Gastroesophageal sphincter (tissue), 3 donors: Measurements from ENCODE around the gene EFTUD2.

ENCODE experiments used
- POLR2A ChIP-seq, 2 donors: fragments of 450-650 bp; IDR thresholded peaks; one replicate each; pipeline ENCODE4 v1.6.1; 2017; ENCODE audit warnings: antibody characterized with exemption in 2 of 2, mild to moderate bottlenecking in 2 of 2, moderate library complexity in 1 of 2
- TF ChIP-seq, protein P1 (sequence below), 4 experiments: fragments of 200-600 bp in 2 of 4; fragments of 450-650 bp in 2 of 4; sonication (generic) in 1 of 4; IDR thresholded peaks; one replicate each; pipeline ENCODE4 v1.5.1; 2017 to 2019; ENCODE audit warnings: antibody characterized with exemption in 4 of 4, mild to moderate bottlenecking in 2 of 4, moderate library complexity in 2 of 4

DNA sequence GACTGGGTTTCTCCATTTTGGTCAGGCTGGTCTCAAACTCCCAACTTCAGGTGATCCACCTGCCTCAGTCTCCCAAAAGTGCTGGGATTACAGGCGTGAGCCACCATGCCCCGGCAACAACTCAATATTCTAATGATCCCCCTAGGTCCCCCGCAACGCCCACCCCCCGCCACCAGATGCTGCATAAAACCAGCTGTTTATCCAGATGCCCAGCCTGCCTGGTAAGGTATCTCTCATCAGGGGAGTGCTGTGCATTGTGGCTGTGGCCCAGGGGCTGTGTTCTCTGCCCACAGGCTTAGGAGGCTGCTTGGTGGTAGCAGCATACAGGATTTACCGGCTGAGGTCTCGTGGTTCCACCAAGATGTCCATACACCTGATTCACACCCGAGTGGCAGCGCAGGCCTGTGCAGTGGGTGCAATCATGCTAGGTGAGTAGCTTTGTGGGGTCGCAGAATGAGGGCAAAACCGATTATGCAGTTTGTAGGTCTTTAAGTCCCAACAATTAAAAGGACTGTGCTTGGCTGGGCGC lies 50.2 kb downstream of the EFTUD2 start:
- TF ChIP-seq, protein P1, sequence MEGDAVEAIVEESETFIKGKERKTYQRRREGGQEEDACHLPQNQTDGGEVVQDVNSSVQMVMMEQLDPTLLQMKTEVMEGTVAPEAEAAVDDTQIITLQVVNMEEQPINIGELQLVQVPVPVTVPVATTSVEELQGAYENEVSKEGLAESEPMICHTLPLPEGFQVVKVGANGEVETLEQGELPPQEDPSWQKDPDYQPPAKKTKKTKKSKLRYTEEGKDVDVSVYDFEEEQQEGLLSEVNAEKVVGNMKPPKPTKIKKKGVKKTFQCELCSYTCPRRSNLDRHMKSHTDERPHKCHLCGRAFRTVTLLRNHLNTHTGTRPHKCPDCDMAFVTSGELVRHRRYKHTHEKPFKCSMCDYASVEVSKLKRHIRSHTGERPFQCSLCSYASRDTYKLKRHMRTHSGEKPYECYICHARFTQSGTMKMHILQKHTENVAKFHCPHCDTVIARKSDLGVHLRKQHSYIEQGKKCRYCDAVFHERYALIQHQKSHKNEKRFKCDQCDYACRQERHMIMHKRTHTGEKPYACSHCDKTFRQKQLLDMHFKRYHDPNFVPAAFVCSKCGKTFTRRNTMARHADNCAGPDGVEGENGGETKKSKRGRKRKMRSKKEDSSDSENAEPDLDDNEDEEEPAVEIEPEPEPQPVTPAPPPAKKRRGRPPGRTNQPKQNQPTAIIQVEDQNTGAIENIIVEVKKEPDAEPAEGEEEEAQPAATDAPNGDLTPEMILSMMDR (IDR thresholded peaks at IDR 0.05) = no peak
- TF ChIP-seq POLR2A (IDR thresholded peaks at IDR 0.05) = no peak
